Right lobe of liver (tissue), 4 donors: Measurements from ENCODE around the gene RER1.

Experiments used
- POLR2A ChIP-seq: fragments of 450-650 bp; IDR thresholded peaks from one replicate; pipeline ENCODE4 v1.6.1; 2017; ENCODE audit warnings: antibody characterized with exemption, mild to moderate bottlenecking
- TF ChIP-seq, protein P1 (sequence below), 4 donors: fragments of 200-600 bp in 3 of 4; fragments of 450-650 bp in 1 of 4; IDR thresholded peaks; one replicate each; pipeline versions ENCODE4 v1.5.1 to v1.8.0; 2016 to 2022; ENCODE audit warnings: antibody characterized with exemption in 4 of 4, mild to moderate bottlenecking in 2 of 4
- donor health status: DM: no; HTN: no; CAD: no.
- donor health status: DM: no; HTN: no; CAD: no.
- donor health status: DM: no; HTN: yes; CAD: no.

DNA sequence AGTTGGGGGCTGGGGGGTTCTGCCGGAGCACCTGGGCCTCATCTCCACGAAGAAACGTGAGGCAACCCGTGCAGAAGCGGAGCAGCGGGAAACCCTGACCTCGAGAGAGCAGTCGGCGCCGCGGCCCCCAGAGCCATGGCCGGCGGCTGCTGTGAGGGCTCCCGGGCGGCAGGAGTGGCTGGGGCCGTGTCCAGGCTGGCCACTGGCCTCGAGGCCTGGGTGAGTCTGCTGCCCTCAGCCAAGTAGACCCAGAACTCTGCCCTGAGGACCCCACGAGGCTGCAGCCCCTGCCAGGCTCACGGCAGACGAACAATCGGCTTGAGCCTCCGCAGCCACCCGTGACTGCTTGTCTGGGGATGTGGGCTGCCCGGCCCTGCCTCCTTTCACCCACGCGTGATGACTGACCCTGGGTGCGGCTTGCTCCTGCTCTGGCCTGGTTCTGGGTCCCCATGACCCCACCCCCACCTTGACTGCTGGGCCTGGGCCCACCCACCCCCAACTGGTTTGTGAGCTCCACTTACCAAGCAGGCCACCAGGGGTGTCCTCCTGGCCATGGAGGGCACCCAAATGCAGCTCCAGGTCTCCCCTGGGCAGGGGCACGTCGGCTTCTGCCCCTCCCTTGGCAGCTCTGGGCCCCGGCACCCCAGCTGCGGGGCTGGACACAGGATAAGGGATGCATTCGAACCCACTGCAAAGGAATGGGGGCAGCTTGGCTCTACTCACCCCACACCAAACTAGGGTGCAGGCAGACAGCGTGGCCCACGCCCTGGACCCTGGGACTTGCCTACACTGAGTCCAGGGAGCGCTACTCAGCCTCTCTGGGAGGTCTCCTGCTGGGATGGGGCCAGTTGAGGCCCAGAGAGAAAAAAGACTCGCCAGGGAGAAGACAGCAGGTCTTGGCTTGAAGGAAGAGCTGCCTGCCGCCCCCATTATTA, 34.5 kb upstream of the RER1 start:
- TF ChIP-seq, protein P1, sequence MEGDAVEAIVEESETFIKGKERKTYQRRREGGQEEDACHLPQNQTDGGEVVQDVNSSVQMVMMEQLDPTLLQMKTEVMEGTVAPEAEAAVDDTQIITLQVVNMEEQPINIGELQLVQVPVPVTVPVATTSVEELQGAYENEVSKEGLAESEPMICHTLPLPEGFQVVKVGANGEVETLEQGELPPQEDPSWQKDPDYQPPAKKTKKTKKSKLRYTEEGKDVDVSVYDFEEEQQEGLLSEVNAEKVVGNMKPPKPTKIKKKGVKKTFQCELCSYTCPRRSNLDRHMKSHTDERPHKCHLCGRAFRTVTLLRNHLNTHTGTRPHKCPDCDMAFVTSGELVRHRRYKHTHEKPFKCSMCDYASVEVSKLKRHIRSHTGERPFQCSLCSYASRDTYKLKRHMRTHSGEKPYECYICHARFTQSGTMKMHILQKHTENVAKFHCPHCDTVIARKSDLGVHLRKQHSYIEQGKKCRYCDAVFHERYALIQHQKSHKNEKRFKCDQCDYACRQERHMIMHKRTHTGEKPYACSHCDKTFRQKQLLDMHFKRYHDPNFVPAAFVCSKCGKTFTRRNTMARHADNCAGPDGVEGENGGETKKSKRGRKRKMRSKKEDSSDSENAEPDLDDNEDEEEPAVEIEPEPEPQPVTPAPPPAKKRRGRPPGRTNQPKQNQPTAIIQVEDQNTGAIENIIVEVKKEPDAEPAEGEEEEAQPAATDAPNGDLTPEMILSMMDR (IDR thresholded peaks at IDR 0.05), result no peak
- TF ChIP-seq POLR2A, result no peak
